Natural killer cell (primary cell): Measurements from ENCODE around the gene KNOP1. TPM values are rescaled to one million over a fixed set of nuclear protein-coding genes. Genes with fewer than 3 reads are reported as not detected.

Experiments
- ATAC-seq, 3 donors: fragments of 150-1000 bp in 2 of 3; fragments of 200-7000 bp in 1 of 3; cut with Tn5 transposase; 1 replicate in 1 of 3; 2 replicates in 2 of 3; pipeline ENCODE4 v1.10.0; 2021; ENCODE audit warnings: mild to moderate bottlenecking in 2 of 3, moderate library complexity in 2 of 3
- DNase-seq, 2 donors: peaks; one replicate each; pipeline versions ENCODE4 v3.0.0 to v3.0.0-alpha.2; 2013 to 2021; ENCODE audit warnings: mixed read lengths in 1 of 2
- H3K27ac ChIP-seq: one replicate; pipeline ENCODE4 v1.5.1; 2013; ENCODE audit warnings: mild to moderate bottlenecking, low read length
- H3K27me3 ChIP-seq: one replicate; pipeline ENCODE4 v1.6.1; 2013; ENCODE audit warnings: low read length; ENCODE audit not compliant: control insufficient read depth, insufficient read depth
- H3K36me3 ChIP-seq: one replicate; pipeline ENCODE4 v1.6.1; 2013; ENCODE audit warnings: low read length; ENCODE audit not compliant: control insufficient read depth, insufficient read depth
- H3K4me1 ChIP-seq: one replicate; pipeline ENCODE4 v1.6.1; 2013; ENCODE audit warnings: low read length; ENCODE audit not compliant: control insufficient read depth, insufficient read depth
- H3K4me3 ChIP-seq: one replicate; pipeline ENCODE4 v1.5.1; 2013; ENCODE audit warnings: low read length
- H3K9me3 ChIP-seq: one replicate; pipeline ENCODE4 v1.6.1; 2013; ENCODE audit warnings: low read length; ENCODE audit not compliant: control insufficient read depth, insufficient read depth
- H3K27ac Mint-ChIP-seq, 2 donors: one replicate each; pipeline ENCODE4 v1.8.0; 2022; ENCODE audit warnings: mild to moderate bottlenecking in 2 of 2, mixed read lengths in 2 of 2, moderate library complexity in 1 of 2
- H3K27me3 Mint-ChIP-seq, 2 donors: one replicate each; pipeline ENCODE4 v1.8.0; 2022; ENCODE audit warnings: low read depth in 2 of 2, mixed read lengths in 2 of 2
- H3K36me3 Mint-ChIP-seq: one replicate; pipeline ENCODE4 v1.8.0; 2022; ENCODE audit warnings: mixed read lengths
- H3K4me1 Mint-ChIP-seq, 2 donors: one replicate each; pipeline ENCODE4 v1.8.0; 2022; ENCODE audit warnings: mixed read lengths in 2 of 2
- H3K4me3 Mint-ChIP-seq: one replicate; pipeline ENCODE4 v1.8.0; 2022; ENCODE audit warnings: mild to moderate bottlenecking, moderate library complexity, mixed read lengths
- H3K9me3 Mint-ChIP-seq, 2 donors: one replicate each; pipeline ENCODE4 v1.8.0; 2022; ENCODE audit warnings: mixed read lengths in 2 of 2
- WGBS: methylation state at CpG from one replicate; pipeline ENCODE4 v1.1.7; 2013; ENCODE audit warnings: missing lambda C conversion rate; ENCODE audit not compliant: insufficient coverage; 5-methylcytosine and 5-hydroxymethylcytosine counted together
- intact Hi-C: fragments of 100-400 bp; cut with micrococcal nuclease; formaldehyde crosslinking; loops from one replicate; pipeline ENCODE4 v1.14.2; 2022
- total RNA-seq, 4 donors: library from RNA; stranded (reverse); fragments of 120-200 nt in 1 of 4; gene quantifications; one replicate each; pipeline versions ENCODE4 v1.2.3 to v1.2.4, GENCODE V29; 2013 to 2022
- TF ChIP-seq, protein P1 (sequence below): fragments of 200-600 bp; IDR thresholded peaks from one replicate; pipeline ENCODE4 v1.8.0; 2022; ENCODE audit warnings: antibody characterized with exemption

The KNOP1 gene
- total RNA-seq, 3 donors from 2014 or later (not counting 1 experiment from before 2014, with no cell fraction given), result 5.6 to 8.0 (median 6.9) TPM

- H3K27ac ChIP-seq, result no peak overlapping the region
- H3K9me3 Mint-ChIP-seq, result peaks cover 0 to 3% of the 10 kb centered on the region in 2 donors
- H3K4me3 Mint-ChIP-seq, result no peak overlapping the region
- intact Hi-C loops, result no loop called here
- H3K4me1 ChIP-seq, result no peaks in the 10 kb centered on the region
- H3K4me1 Mint-ChIP-seq, result no peaks in the 10 kb centered on the region
- H3K9me3 ChIP-seq, result no peaks in the 10 kb centered on the region
- no peak overlapping the region for H3K27ac Mint-ChIP-seq
- no peaks in the 10 kb centered on the region for H3K27me3 Mint-ChIP-seq
- no peak for DNase-seq
- TF ChIP-seq, protein P1, sequence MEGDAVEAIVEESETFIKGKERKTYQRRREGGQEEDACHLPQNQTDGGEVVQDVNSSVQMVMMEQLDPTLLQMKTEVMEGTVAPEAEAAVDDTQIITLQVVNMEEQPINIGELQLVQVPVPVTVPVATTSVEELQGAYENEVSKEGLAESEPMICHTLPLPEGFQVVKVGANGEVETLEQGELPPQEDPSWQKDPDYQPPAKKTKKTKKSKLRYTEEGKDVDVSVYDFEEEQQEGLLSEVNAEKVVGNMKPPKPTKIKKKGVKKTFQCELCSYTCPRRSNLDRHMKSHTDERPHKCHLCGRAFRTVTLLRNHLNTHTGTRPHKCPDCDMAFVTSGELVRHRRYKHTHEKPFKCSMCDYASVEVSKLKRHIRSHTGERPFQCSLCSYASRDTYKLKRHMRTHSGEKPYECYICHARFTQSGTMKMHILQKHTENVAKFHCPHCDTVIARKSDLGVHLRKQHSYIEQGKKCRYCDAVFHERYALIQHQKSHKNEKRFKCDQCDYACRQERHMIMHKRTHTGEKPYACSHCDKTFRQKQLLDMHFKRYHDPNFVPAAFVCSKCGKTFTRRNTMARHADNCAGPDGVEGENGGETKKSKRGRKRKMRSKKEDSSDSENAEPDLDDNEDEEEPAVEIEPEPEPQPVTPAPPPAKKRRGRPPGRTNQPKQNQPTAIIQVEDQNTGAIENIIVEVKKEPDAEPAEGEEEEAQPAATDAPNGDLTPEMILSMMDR, result no peak
- ATAC-seq, result no peak
- no peak overlapping the region for H3K4me3 ChIP-seq
- 83% methylated on average over 1 of the region's 1 CpG for WGBS
- H3K27me3 ChIP-seq, result no peaks in the 10 kb centered on the region
- no peaks in the 10 kb centered on the region for H3K36me3 ChIP-seq
- H3K36me3 Mint-ChIP-seq, result peaks cover 9% of the 10 kb centered on the region
These were observed 57.6 kb downstream of the KNOP1 start for GRCh38 chr16:19660432-19660831.

- no peak for DNase-seq
- Mint-ChIP-seq H3K9me3 (no peaks in the 10 kb centered on the region), H3K36me3 (peaks cover 10% of the 10 kb centered on the region), H3K4me1 (no peaks in the 10 kb centered on the region), H3K27ac (no peak overlapping the region), H3K27me3 (no peaks in the 10 kb centered on the region), H3K4me3 (no peak overlapping the region)
- H3K4me1 ChIP-seq, result no peaks in the 10 kb centered on the region
- H3K4me3 ChIP-seq, result no peak overlapping the region
- no peak overlapping the region for H3K27ac ChIP-seq
- TF ChIP-seq, protein P1, result no peak
- peaks cover 2% of the 10 kb centered on the region for H3K36me3 ChIP-seq
- WGBS, result no CpG with 5 or more reads among the region's 1 CpG
- ATAC-seq, result no peak
- intact Hi-C loops, result loop anchor here (10.0 kb wide), 1 partner anchor 65 kb away; no protein-coding TSS in a partner anchor
- H3K9me3 ChIP-seq, result no peaks in the 10 kb centered on the region
- no peaks in the 10 kb centered on the region for H3K27me3 ChIP-seq
These were observed 58.5 kb downstream of the KNOP1 start for GRCh38 chr16:19659554-19659953.

GRCh38 chr16:19657831-19658230 lies 60.2 kb downstream of the KNOP1 start:
- intact Hi-C loops, result loop anchor here (10.0 kb wide), 1 partner anchor 63 kb away; no protein-coding TSS in a partner anchor
- H3K9me3 Mint-ChIP-seq, result no peaks in the 10 kb centered on the region
- Histone ChIP-seq H3K27me3 (no peaks in the 10 kb centered on the region), H3K36me3 (peaks cover 17% of the 10 kb centered on the region), H3K4me3 (no peak overlapping the region), H3K4me1 (no peaks in the 10 kb centered on the region), H3K27ac (no peak overlapping the region), H3K9me3 (no peaks in the 10 kb centered on the region)
- TF ChIP-seq, protein P1, result no peak
- DNase-seq (no peak), ATAC-seq (no peak)
- H3K4me3 Mint-ChIP-seq, result no peak overlapping the region
- H3K4me1 Mint-ChIP-seq, result no peaks in the 10 kb centered on the region
- no peaks in the 10 kb centered on the region for H3K27me3 Mint-ChIP-seq
- peaks cover 20% of the 10 kb centered on the region for H3K36me3 Mint-ChIP-seq
- H3K27ac Mint-ChIP-seq, result no peak overlapping the region
- WGBS, result 96% methylated on average over 4 of the region's 4 CpGs

DNA sequence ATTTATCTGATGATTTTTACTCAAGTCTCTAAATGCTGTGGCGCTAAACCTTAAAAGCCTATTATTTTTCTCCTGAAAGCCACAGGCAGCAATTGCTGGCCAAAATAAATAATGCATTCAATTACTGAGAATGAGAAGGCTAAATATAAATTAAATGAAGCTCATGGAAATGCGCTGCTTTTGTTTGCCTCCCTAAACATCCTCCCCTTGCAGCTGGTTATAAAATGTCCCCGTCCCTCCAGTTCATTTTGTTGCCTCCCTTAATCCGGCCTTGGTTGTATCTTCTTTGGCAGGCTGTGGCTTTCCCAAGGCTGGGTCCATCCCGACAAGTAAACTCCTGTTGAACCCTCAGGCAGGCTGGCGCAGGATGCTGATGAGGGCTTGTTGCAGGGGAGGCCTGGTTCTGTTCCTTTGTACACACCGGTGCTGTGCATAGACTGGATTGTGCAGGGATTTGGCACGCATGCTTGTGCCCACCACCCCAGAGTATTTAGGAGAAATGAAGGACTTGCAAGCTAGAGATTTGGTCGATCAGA lies 62.7 kb downstream of the KNOP1 start:
- peaks cover 28% of the 10 kb centered on the region for H3K36me3 ChIP-seq
- Mint-ChIP-seq H3K4me1 (no peaks in the 10 kb centered on the region), H3K36me3 (peaks cover 26% of the 10 kb centered on the region), H3K27ac (no peak overlapping the region), H3K9me3 (no peaks in the 10 kb centered on the region), H3K27me3 (no peaks in the 10 kb centered on the region), H3K4me3 (no peak overlapping the region)
- intact Hi-C loops, result loop anchor here (10.0 kb wide), 1 partner anchor 61 kb away; no protein-coding TSS in a partner anchor
- H3K27me3 ChIP-seq, result no peaks in the 10 kb centered on the region
- H3K27ac ChIP-seq, result no peak overlapping the region
- TF ChIP-seq, protein P1, result no peak
- WGBS, result 99% methylated on average over 9 of the region's 9 CpGs
- no peak for DNase-seq
- no peaks in the 10 kb centered on the region for H3K9me3 ChIP-seq
- H3K4me1 ChIP-seq, result no peaks in the 10 kb centered on the region
- no peak for ATAC-seq
- H3K4me3 ChIP-seq, result no peak overlapping the region
